ENCODE data around the gene PLEKHA6.

- TF ChIP-seq CTCF (IDR thresholded peaks at IDR 0.05) (no peak), EP300 (IDR thresholded peaks at IDR 0.05) (no peak), POLR2A (IDR thresholded peaks at IDR 0.05) (no peak)
These were observed 138.5 kb downstream of the PLEKHA6 start for GRCh38 chr1:204221271-204221670.
